Heart right ventricle (tissue), 16 donors: ENCODE data around the gene HMCN2. TPM values are rescaled to one million over a fixed set of nuclear protein-coding genes. Genes with fewer than 3 reads are reported as not detected.
"Not testable (repeated sequence)": the region's sequence is repeated elsewhere in the genome, so short reads cannot be mapped to it uniquely, and the experiment has no call there.

Experiments used
- ATAC-seq, 8 donors: fragments of 200-7000 bp; cut with Tn5 transposase; one replicate each; pipeline ENCODE4 v1.9.1; 2020; ENCODE audit warnings: mild to moderate bottlenecking in 8 of 8, moderate library complexity in 8 of 8, moderate number of reproducible peaks in 1 of 8
- DNase-seq, 2 donors: peaks; one replicate each; pipeline ENCODE4 v3.0.0-alpha.2; 2020
- H3K27ac ChIP-seq, 10 donors: fragments of 200-600 bp; sonication (generic) in 2 of 10; one replicate each; pipeline versions ENCODE4 v1.5.0 to v1.8.0; 2020 to 2022; ENCODE audit warnings: mild to moderate bottlenecking in 3 of 10
- H3K27me3 ChIP-seq, 7 donors: fragments of 200-600 bp; one replicate each; pipeline ENCODE4 v1.8.0; 2021 to 2022; ENCODE audit warnings: mild to moderate bottlenecking in 2 of 7
- H3K36me3 ChIP-seq, 9 donors: fragments of 200-600 bp; sonication (generic) in 1 of 9; one replicate each; pipeline versions ENCODE4 v1.5.0 to v1.8.0; 2020 to 2022; ENCODE audit warnings: mild to moderate bottlenecking in 2 of 9
- H3K4me1 ChIP-seq, 9 donors: fragments of 200-600 bp; sonication (generic) in 1 of 9; one replicate each; pipeline versions ENCODE4 v1.5.0 to v1.8.0; 2020 to 2022; ENCODE audit warnings: mild to moderate bottlenecking in 4 of 9
- H3K4me3 ChIP-seq, 10 donors: fragments of 200-600 bp; sonication (generic) in 2 of 10; one replicate each; pipeline versions ENCODE4 v1.5.0 to v1.8.0; 2020 to 2022; ENCODE audit warnings: mild to moderate bottlenecking in 7 of 10, moderate library complexity in 2 of 10
- H3K9me3 ChIP-seq, 11 donors: fragments of 200-600 bp in 10 of 11; sonication (generic) in 2 of 11; one replicate each; pipeline versions ENCODE4 v1.5.0 to v1.8.0; 2013 to 2022; ENCODE audit warnings: mild to moderate bottlenecking in 2 of 11, control low read depth in 1 of 11, moderate library complexity in 1 of 11
- WGBS, 2 donors: extraction: QIAGEN DNeasy Blood & Tissue Kit; methylation state at CpG; one replicate each; pipeline ENCODE4 v1.1.7; 2013; ENCODE audit warnings: inconsistent platforms in 1 of 2; 5-methylcytosine and 5-hydroxymethylcytosine counted together
- intact Hi-C, 10 donors: fragments of 100-400 bp; cut with DNase I; formaldehyde crosslinking; loops; one replicate each; pipeline versions ENCODE4 v1.11.1 to v1.14.2; 2022
- polyA plus RNA-seq, 2 donors: library from polyadenylated mRNA; stranded (reverse); fragments of 200-250 nt; gene quantifications; one replicate each; pipeline ENCODE4 v1.2.3, GENCODE V29; 2013
- total RNA-seq, 10 donors: library from RNA; stranded (reverse); fragmentation: NEBNext Ultra II Directional in 3 of 10; extraction: Animal tissue kit (Norgen Biotek cat#: 25700) in 3 of 10; gene quantifications; one replicate each; pipeline versions ENCODE4 v1.2.1 to v1.2.4, GENCODE V29; 2021 to 2023
- TF ChIP-seq, protein P1 (sequence below), 9 donors: fragments of 200-600 bp; sonication (generic) in 2 of 9; IDR thresholded peaks; one replicate each; pipeline versions ENCODE4 v1.5.0 to v1.8.0; 2021 to 2022; ENCODE audit warnings: antibody characterized with exemption in 9 of 9, mild to moderate bottlenecking in 5 of 9, moderate library complexity in 1 of 9
- donor health status: Arrhythmogenic right ventricular cardiomyopathy.
- donor health status: ischemic (EF 13 %, LVEDD 7.1; RV severe dilation, severe dysfunction).
- donor health status: healthy with polysubstance abuse.
- donor health status: DM: no; HTN: yes; CAD: no.
- donor health status: DM: no; HTN: no; CAD: no.
- donor health status: ischemic (EF 25% LVEDD 6.9; RV normal size, moderate dysfunction).
- donor health status: ischemic (EF 25% LVEDD 5.7; RV mildly dilated, moderate dysfunction).
- donor health status: healthy.
- donor health status: DM: yes; HTN: yes; CAD: no.
- donor health status: Ischemic cardiomyopathy.
- donor health status: ischemic (EF 35%, LVEDD 5.7; RV mildly dilated, moderate dysfunction).
- donor health status: nonischemic (EF 11% LVEDD 7.7; RV severe dilation, severe dysfunction).
- donor health status: DM: yes; HTN: yes; CAD: no.
- donor health status: PGD.
- donor health status: ischemic (EF 29% LVEDD 5.4; RV normal size, mild dysfunction).
- donor health status: nonischemic (EF 23%, LVEDD 6.1; RV moderate dilation, normal function).

Gene HMCN2
- total and polyA plus RNA-seq, 12 donors = 2.6 to 10.2 (median 4.9) TPM

DNA sequence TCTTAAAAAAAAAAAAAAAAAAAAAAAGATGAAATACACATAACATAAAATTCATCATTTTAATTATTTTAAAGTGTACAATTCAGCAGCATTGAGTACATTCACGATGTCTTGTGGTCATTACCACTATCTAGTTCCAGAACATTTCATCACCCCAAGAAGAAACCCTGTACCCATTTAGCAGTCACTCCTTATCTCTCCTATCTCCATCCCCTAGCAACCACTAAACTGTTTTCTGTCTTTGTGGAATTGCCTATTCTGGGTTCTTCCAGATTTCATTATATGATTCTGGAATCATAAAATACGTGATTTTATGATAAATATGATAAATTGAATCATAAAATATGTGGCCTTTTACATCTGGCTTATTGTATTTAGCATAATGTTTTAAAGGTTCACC lies 8.9 kb upstream of the HMCN2 start:
- Histone ChIP-seq H3K4me3 (no peak overlapping the region), H3K27me3 (peaks cover 0 to 32% (median 1%) of the 10 kb centered on the region in 7 donors), H3K27ac (no peak overlapping the region), H3K9me3 (no peaks in the 10 kb centered on the region), H3K4me1 (peaks cover 0 to 7% (median 0%) of the 10 kb centered on the region in 9 donors), H3K36me3 (no peaks in the 10 kb centered on the region)
- intact Hi-C loops = no loop called here
- DNase-seq = no peak
- 82 to 86% methylated on average over 2 of the region's 2 CpGs for WGBS, 2 donors
- TF ChIP-seq, protein P1, sequence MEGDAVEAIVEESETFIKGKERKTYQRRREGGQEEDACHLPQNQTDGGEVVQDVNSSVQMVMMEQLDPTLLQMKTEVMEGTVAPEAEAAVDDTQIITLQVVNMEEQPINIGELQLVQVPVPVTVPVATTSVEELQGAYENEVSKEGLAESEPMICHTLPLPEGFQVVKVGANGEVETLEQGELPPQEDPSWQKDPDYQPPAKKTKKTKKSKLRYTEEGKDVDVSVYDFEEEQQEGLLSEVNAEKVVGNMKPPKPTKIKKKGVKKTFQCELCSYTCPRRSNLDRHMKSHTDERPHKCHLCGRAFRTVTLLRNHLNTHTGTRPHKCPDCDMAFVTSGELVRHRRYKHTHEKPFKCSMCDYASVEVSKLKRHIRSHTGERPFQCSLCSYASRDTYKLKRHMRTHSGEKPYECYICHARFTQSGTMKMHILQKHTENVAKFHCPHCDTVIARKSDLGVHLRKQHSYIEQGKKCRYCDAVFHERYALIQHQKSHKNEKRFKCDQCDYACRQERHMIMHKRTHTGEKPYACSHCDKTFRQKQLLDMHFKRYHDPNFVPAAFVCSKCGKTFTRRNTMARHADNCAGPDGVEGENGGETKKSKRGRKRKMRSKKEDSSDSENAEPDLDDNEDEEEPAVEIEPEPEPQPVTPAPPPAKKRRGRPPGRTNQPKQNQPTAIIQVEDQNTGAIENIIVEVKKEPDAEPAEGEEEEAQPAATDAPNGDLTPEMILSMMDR (IDR thresholded peaks at IDR 0.05) = no peak
- ATAC-seq = no peak

DNA sequence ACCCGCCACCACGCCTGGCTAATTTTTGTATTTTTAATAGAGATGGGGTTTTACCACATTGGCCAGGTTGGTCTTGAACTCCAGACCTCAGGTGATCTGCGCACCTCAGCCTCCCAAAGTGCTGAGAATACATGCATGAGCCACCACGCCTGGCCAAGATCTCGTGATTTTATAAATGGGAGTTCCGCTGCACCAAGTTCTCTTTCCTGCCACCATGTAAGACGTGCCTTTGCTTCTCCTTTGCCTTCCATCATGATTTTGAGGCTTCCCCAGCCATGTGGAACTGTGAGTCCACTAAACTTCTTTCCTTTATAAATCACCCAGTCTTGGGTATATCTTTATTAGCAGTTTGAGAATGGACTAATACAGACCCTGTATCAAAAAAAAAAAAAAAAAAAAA lies 7.4 kb upstream of the HMCN2 start:
- 97 to 98% methylated on average over 7 of the region's 7 CpGs for WGBS, 2 donors
- DNase-seq, intact Hi-C loops, H3K27ac ChIP-seq, H3K36me3 ChIP-seq, H3K9me3 ChIP-seq, ATAC-seq, H3K4me3 ChIP-seq: not testable (repeated sequence)
- peaks cover 0 to 47% (median 16%) of the 10 kb centered on the region in 7 donors for H3K27me3 ChIP-seq
- H3K4me1 ChIP-seq = peaks cover 0 to 10% (median 0%) of the 10 kb centered on the region in 9 donors

DNA sequence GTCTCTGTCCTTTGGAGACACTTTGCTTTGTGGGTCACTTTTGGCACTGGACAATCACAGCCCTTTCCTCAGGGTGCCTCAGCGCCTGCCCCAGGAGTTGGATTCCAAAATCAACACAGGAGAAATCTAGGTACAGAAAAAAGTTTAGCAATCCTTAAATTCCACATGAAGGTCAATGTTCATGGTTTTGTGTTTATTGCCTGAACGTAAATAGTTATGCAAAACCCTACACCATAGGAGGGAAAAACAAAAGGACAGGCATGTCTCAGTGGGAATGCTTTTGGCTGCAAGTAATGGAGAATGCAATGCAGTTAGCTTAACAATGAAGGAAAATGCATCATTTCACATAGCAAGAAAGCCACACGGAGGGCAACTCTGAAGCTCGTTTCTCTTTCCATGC lies 6.5 kb upstream of the HMCN2 start:
- TF ChIP-seq, protein P1 (IDR thresholded peaks at IDR 0.05) = no peak
- Histone ChIP-seq H3K27me3 (peaks cover 0 to 56% (median 25%) of the 10 kb centered on the region in 7 donors), H3K27ac (no peak overlapping the region), H3K9me3 (no peaks in the 10 kb centered on the region), H3K4me1 (peaks cover 0 to 16% (median 0%) of the 10 kb centered on the region in 9 donors), H3K36me3 (no peaks in the 10 kb centered on the region), H3K4me3 (no peak overlapping the region)
- ATAC-seq (no peak), DNase-seq (no peak)
- intact Hi-C loops = no loop called here
- WGBS, 2 donors = 84 to 85% methylated on average over 4 of the region's 4 CpGs

DNA sequence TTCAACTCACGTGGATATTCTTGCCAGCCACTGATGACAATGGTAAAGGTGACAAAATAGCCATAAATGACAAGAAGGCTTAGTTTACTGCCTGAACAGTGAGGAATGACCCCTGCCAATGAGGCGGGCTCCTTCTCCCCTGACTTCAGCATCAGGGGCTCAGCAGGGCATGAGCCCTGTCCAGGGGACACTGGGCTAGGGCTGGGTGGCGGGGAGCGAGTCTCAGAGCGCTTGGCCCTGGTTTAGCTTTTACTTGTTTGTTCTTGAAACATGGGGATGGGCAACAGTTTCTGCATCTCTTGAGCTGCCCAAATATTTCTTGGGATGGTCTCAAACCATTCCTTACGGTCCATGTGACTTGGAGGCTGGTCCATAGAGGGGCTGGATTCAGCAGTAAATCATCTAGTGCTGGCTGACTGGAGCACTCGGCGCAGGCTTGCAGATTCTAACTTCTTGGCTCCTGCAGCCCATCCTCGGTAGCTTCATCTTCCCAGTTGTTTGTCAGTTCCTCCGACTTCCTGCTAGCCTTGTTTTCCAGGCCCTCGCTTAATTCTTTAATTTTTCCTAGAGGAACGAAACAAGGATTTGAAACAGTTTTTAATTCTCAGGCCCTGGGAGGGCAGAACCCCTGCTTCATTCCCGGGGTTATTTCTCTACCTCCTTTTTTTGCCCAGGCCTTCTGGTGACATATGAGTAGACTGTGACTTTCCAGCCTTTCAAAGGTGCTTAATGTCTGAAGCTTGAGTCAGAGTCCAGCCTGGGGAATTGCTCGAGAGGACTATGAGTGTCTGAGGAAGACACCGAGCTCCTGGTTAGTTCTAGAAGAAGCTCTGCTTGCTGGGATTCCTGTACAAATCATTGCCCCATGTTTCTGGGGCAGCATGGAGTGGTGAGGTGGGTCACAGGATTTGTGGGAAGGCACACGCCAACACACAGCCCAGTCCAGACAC lies 4.5 kb upstream of the HMCN2 start:
- H3K36me3 ChIP-seq = no peaks in the 10 kb centered on the region
- intact Hi-C loops = loop anchor here in 4 of 10 donors (5.0 to 10.0 kb wide), 3 partner anchors 64 to 81 kb away; no protein-coding TSS in a partner anchor
- TF ChIP-seq, protein P1 (IDR thresholded peaks at IDR 0.05) = no peak
- no peaks in the 10 kb centered on the region for H3K9me3 ChIP-seq
- DNase-seq (no peak), ATAC-seq (no peak)
- H3K27me3 ChIP-seq = peaks cover 0 to 77% (median 45%) of the 10 kb centered on the region in 7 donors
- no peak overlapping the region for H3K4me3 ChIP-seq
- peak overlapping the region in 3 of 10 donors; percentile 48 to 56 (median 51) for H3K27ac ChIP-seq
- H3K4me1 ChIP-seq = peaks cover 0 to 30% (median 11%) of the 10 kb centered on the region in 9 donors
- 69 to 73% methylated on average over 16 of the region's 16 CpGs for WGBS, 2 donors
